PFSK-1 (cell line): Measurements from ENCODE around the gene KLK14.

Source experiments
- POLR2AphosphoS5 ChIP-seq: IDR thresholded peaks from 2 replicates; pipeline ENCODE4 v1.6.1; 2012; ENCODE audit warnings: low read depth, mild to moderate bottlenecking, control low read depth, low read length, moderate library complexity
- SIN3A ChIP-seq: IDR thresholded peaks from 2 replicates; pipeline ENCODE4 v1.6.1; 2012; ENCODE audit warnings: mild to moderate bottlenecking, low read length, moderate library complexity, borderline replicate concordance; ENCODE audit not compliant: insufficient read depth

DNA sequence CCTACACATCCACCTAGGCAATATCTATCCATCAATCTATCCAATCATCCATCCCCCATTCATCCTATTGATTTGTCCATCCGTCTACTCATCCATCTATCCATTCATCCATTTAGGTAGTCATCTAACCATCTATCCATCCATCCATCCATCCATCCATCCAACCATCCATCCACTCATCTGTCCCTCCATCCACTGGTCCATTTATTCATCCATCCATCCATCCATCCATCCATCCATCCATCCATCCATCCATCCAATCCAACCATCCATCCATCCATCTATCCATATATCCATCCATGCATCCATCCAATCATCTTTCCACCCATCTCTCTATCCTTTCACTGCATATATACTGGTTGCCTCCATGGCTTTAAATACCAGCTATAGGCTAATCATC lies 21.7 kb downstream of the KLK14 start:
- TF ChIP-seq POLR2AphosphoS5 (no peak), SIN3A (no peak)
